Measurements from ENCODE around the gene PARD3B.

GRCh38 chr2:205002390-205002789 is 457.1 kb downstream of the PARD3B start:
- TF ChIP-seq CTCF (IDR thresholded peaks at IDR 0.05 in 2 of 3, conservative IDR thresholded peaks at IDR 0.05 in 1 of 3; ENCODE audit: borderline replicate concordance in 1 of 3, insufficient read depth in 1 of 3, low read depth in 2 of 3, low read length in 2 of 3) (no peak), POLR2AphosphoS5 (IDR thresholded peaks at IDR 0.05; ENCODE audit: low read depth, low read length) (no peak)
